B cell (primary cell): Measurements from ENCODE around the gene HYI. TPM values are rescaled to one million over a fixed set of nuclear protein-coding genes. Genes with fewer than 3 reads are reported as not detected.

ENCODE experiments used
- ATAC-seq: fragments of 200-7000 bp; cut with Tn5 transposase; one replicate; pipeline ENCODE4 v1.10.0; 2021; ENCODE audit warnings: low read depth, mild to moderate bottlenecking, moderate number of reproducible peaks, moderate library complexity
- CTCF ChIA-PET: fragments of 350-600 bp; sonication (Branson Sonifier 250); formaldehyde crosslinking; loops from one replicate; lab custom pipeline; 2021; ENCODE audit warnings: antibody characterized with exemption, inconsistent platforms; lab: Charles Lee
- POLR2A ChIA-PET: fragments of 350-600 bp; sonication (Branson Sonifier 250); formaldehyde crosslinking; loops from one replicate; lab custom pipeline; 2021; ENCODE audit warnings: antibody characterized with exemption; lab: Charles Lee
- DNase-seq: peaks from one replicate; pipeline ENCODE4 v3.0.0; 2013
- H2AFZ ChIP-seq: 2 replicates; pipeline ENCODE4 v1.6.1; 2012; ENCODE audit warnings: mild to moderate bottlenecking, low read depth, low read length; ENCODE audit not compliant: insufficient read depth, poor library complexity, severe bottlenecking
- H3K27ac ChIP-seq, 2 donors: 1 replicate in 1 of 2; 2 replicates in 1 of 2; pipeline ENCODE4 v1.5.1; 2012 to 2013; ENCODE audit warnings: low read length in 2 of 2, mild to moderate bottlenecking in 2 of 2, moderate library complexity in 1 of 2
- H3K27me3 ChIP-seq, 4 experiments: fragments of 200-600 bp in 1 of 4; sonication (generic) in 1 of 4; replicated peaks in 1 of 4; 1 replicate in 2 of 4; 2 replicates in 2 of 4; pipeline versions ENCODE4 v1.6.1 to v1.7.0; 2013 to 2016; ENCODE audit warnings: low read length in 3 of 4, mild to moderate bottlenecking in 2 of 4, mixed read lengths in 1 of 4, moderate library complexity in 1 of 4; ENCODE audit not compliant: insufficient read depth in 4 of 4, control insufficient read depth in 3 of 4; ENCODE audit errors: control extremely low read depth in 1 of 4
- H3K36me3 ChIP-seq, 2 experiments: replicated peaks in 1 of 2; 1 replicate in 1 of 2; 2 replicates in 1 of 2; pipeline versions ENCODE4 v1.6.1 to v1.7.1; 2013; ENCODE audit warnings: low read length in 1 of 2; ENCODE audit not compliant: insufficient read depth in 2 of 2, control insufficient read depth in 1 of 2; ENCODE audit errors: control extremely low read depth in 1 of 2, extremely low read depth in 1 of 2
- H3K4me1 ChIP-seq, 2 donors: fragments of 200-600 bp in 1 of 2; sonication (generic) in 1 of 2; 1 replicate in 1 of 2; 2 replicates in 1 of 2; pipeline versions ENCODE4 v1.5.1 to v1.6.1; 2013 to 2017; ENCODE audit warnings: low read length in 2 of 2; ENCODE audit not compliant: control insufficient read depth in 2 of 2, insufficient read depth in 2 of 2
- H3K4me2 ChIP-seq: replicated peaks from 2 replicates; pipeline ENCODE3; 2012; ENCODE audit warnings: mild to moderate bottlenecking, low read depth, low read length; ENCODE audit not compliant: poor library complexity, severe bottlenecking
- H3K4me3 ChIP-seq, 5 experiments: fragments of 200-600 bp in 1 of 5; sonication (generic) in 1 of 5; 1 replicate in 3 of 5; 2 replicates in 2 of 5; pipeline versions ENCODE4 v1.5.1 to v1.7.0; 2011 to 2016; ENCODE audit warnings: low read length in 4 of 5, mild to moderate bottlenecking in 4 of 5, low read depth in 2 of 5, control low read depth in 1 of 5, moderate library complexity in 1 of 5; ENCODE audit not compliant: insufficient read depth in 1 of 5; ENCODE audit errors: control extremely low read depth in 1 of 5, extremely low read depth in 1 of 5
- H3K79me2 ChIP-seq: fragments of 200-600 bp; sonication (generic); one replicate; pipeline ENCODE4 v1.6.0; 2016; ENCODE audit warnings: low read length; ENCODE audit not compliant: control insufficient read depth, insufficient read depth
- H3K9ac ChIP-seq: fragments of 200-600 bp; sonication (generic); 2 replicates; pipeline ENCODE4 v1.6.1; 2017; ENCODE audit warnings: mild to moderate bottlenecking, low read length, moderate library complexity
- H3K9me3 ChIP-seq, 3 donors: one replicate each; pipeline versions ENCODE4 v1.6.1 to v1.7.1; 2013; ENCODE audit warnings: low read length in 2 of 3; ENCODE audit not compliant: control insufficient read depth in 2 of 3, insufficient read depth in 1 of 3; ENCODE audit errors: control extremely low read depth in 1 of 3
- H4K20me1 ChIP-seq: 2 replicates; pipeline ENCODE4 v1.6.0; 2012; ENCODE audit warnings: mild to moderate bottlenecking, low read length; ENCODE audit not compliant: insufficient read depth, control insufficient read depth, poor library complexity, severe bottlenecking
- H3K27ac Mint-ChIP-seq: one replicate; pipeline ENCODE4 v1.8.0; 2021; ENCODE audit warnings: mixed read lengths
- H3K27me3 Mint-ChIP-seq: one replicate; pipeline ENCODE4 v1.8.0; 2021; ENCODE audit warnings: mixed read lengths
- H3K4me1 Mint-ChIP-seq: one replicate; pipeline ENCODE4 v1.8.0; 2021; ENCODE audit warnings: mixed read lengths
- H3K4me3 Mint-ChIP-seq: one replicate; pipeline ENCODE4 v1.8.0; 2021; ENCODE audit warnings: mixed read lengths
- H3K9me3 Mint-ChIP-seq: one replicate; pipeline ENCODE4 v1.8.0; 2022; ENCODE audit warnings: mixed read lengths; ENCODE audit not compliant: insufficient read depth
- CTCF ChIP-seq: fragments of 200-600 bp; IDR thresholded peaks from one replicate; pipeline ENCODE4 v1.8.0; 2022; ENCODE audit warnings: antibody characterized with exemption, mild to moderate bottlenecking
- EZH2 ChIP-seq: IDR thresholded peaks from 2 replicates; pipeline ENCODE4 v1.6.1; 2012; ENCODE audit warnings: borderline replicate concordance, low read depth, mild to moderate bottlenecking, moderate library complexity, low read length; ENCODE audit not compliant: insufficient read depth, poor library complexity, severe bottlenecking
- WGBS: methylation state at CpG from one replicate; pipeline ENCODE4 v1.1.5; 2013; ENCODE audit warnings: missing lambda C conversion rate; ENCODE audit not compliant: insufficient coverage; 5-methylcytosine and 5-hydroxymethylcytosine counted together
- intact Hi-C: fragments of 100-400 bp; cut with micrococcal nuclease; formaldehyde crosslinking; loops from one replicate; pipeline ENCODE4 v1.10.0; 2022
- polyA plus RNA-seq: library from polyadenylated mRNA; depleted of rRNA; stranded (reverse); fragments of >200 nt; gene quantifications from 2 replicates; pipeline ENCODE4 v1.2.3, GENCODE V29; 2012
- total RNA-seq, 2 donors: library from RNA; stranded (reverse); fragments of 120-200 nt in 1 of 2; gene quantifications; 1 replicate in 1 of 2; 2 replicates in 1 of 2; pipeline versions ENCODE4 v1.2.3 to v1.2.4, GENCODE V29; 2013 to 2022

HYI gene
- total and polyA plus RNA-seq, 2 donors (not counting 1 experiment from before 2014, with no cell fraction given) = 21.0 to 26.5 TPM

GRCh38 chr1:43419627-43420425, 33.9 kb downstream of the HYI start:
- no peaks in the 10 kb centered on the region for H4K20me1 ChIP-seq
- CTCF ChIA-PET = interaction anchor here (1.7 kb wide), 1 partner anchor 193 kb away, joined by 8 read pairs; no protein-coding TSS in a partner anchor
- no peak overlapping the region for H3K4me3 Mint-ChIP-seq

More at GRCh38 chr1:43419627-43420425, 33.9 kb downstream of the HYI start:
- Mint-ChIP-seq H3K9me3 (no peaks in the 10 kb centered on the region), H3K27ac (no peak overlapping the region), H3K27me3 (no peaks in the 10 kb centered on the region), H3K4me1 (no peaks in the 10 kb centered on the region)
- Histone ChIP-seq H3K4me3 (no peak overlapping the region), H3K27ac (no peak overlapping the region), H3K9me3 (no peaks in the 10 kb centered on the region), H3K79me2 (no peaks in the 10 kb centered on the region), H3K27me3 (no peaks in the 10 kb centered on the region), H3K9ac (no peak overlapping the region), H3K4me2 (no peak overlapping the region), H3K4me1 (no peaks in the 10 kb centered on the region), H2AFZ (no peak overlapping the region), H3K36me3 (peaks cover 3 to 85% of the 10 kb centered on the region in 2 experiments)
- DNase-seq (no peak), ATAC-seq (no peak)
- POLR2A ChIA-PET = no interaction called here
- TF ChIP-seq EZH2 = no peak
- TF ChIP-seq CTCF = no peak
- 97% methylated on average over 12 of the region's 13 CpGs for WGBS
- intact Hi-C loops = no loop called here
